T-cell (primary cell): Measurements from ENCODE around the gene C2CD4B. TPM values are rescaled to one million over a fixed set of nuclear protein-coding genes. Genes with fewer than 3 reads are reported as not detected.

Experiments used
- ATAC-seq, 4 experiments: fragments of 200-7000 bp in 3 of 4; fragments of 150-1000 bp in 1 of 4; cut with Tn5 transposase; replicated peaks in 1 of 4; 1 replicate in 3 of 4; 2 replicates in 1 of 4; pipeline ENCODE4 v1.10.0; 2021; ENCODE audit warnings: moderate library complexity in 3 of 4, mild to moderate bottlenecking in 2 of 4, moderate number of reproducible peaks in 1 of 4
- CTCF ChIA-PET, 2 donors: fragments of 300-600 bp; sonication (Branson Sonifier 250); formaldehyde crosslinking; loops; one replicate each; lab custom pipeline; 2022; ENCODE audit warnings: antibody characterized with exemption in 2 of 2; lab: Charles Lee
- POLR2A ChIA-PET, 2 donors: fragments of 300-600 bp; sonication (Branson Sonifier 250); formaldehyde crosslinking; loops; one replicate each; lab custom pipeline; 2022; ENCODE audit warnings: antibody characterized with exemption in 2 of 2; lab: Charles Lee
- DNase-seq, 35 experiments: peaks; one replicate each; pipeline versions ENCODE4 v3.0.0 to v3.0.0-alpha.2; 2013 to 2023
- H3K27ac ChIP-seq: one replicate; pipeline ENCODE4 v1.5.1; 2013; ENCODE audit warnings: low read length
- H3K27me3 ChIP-seq, 2 experiments: replicated peaks in 1 of 2; 1 replicate in 1 of 2; 2 replicates in 1 of 2; pipeline versions ENCODE4 v1.6.1 to v1.7.0; 2013; ENCODE audit warnings: low read length in 1 of 2, mixed read lengths in 1 of 2; ENCODE audit not compliant: control insufficient read depth in 2 of 2, insufficient read depth in 2 of 2; ENCODE audit errors: extremely low read depth in 1 of 2
- H3K36me3 ChIP-seq, 2 donors: 1 replicate in 1 of 2; 2 replicates in 1 of 2; pipeline versions ENCODE4 v1.6.1 to v1.7.0; 2013; ENCODE audit warnings: low read length in 1 of 2; ENCODE audit not compliant: control insufficient read depth in 2 of 2, insufficient read depth in 1 of 2; ENCODE audit errors: extremely low read depth in 1 of 2
- H3K4me1 ChIP-seq, 2 experiments: 1 replicate in 1 of 2; 2 replicates in 1 of 2; pipeline versions ENCODE4 v1.6.1 to v1.7.0; 2013; ENCODE audit warnings: low read length in 2 of 2, mixed read lengths in 1 of 2; ENCODE audit not compliant: insufficient read depth in 2 of 2, control insufficient read depth in 1 of 2; ENCODE audit errors: extremely low read depth in 1 of 2
- H3K4me3 ChIP-seq, 2 donors: 1 replicate in 1 of 2; 2 replicates in 1 of 2; pipeline versions ENCODE4 v1.5.1 to v1.7.0; 2013; ENCODE audit warnings: mild to moderate bottlenecking in 2 of 2, low read length in 1 of 2, moderate library complexity in 1 of 2; ENCODE audit not compliant: control insufficient read depth in 1 of 2; ENCODE audit errors: extremely low read depth in 1 of 2
- H3K9me3 ChIP-seq: 2 replicates; pipeline ENCODE4 v1.7.0; 2013
- H3K27ac Mint-ChIP-seq, 2 donors: one replicate each; pipeline ENCODE4 v1.8.0; 2020 to 2021; ENCODE audit warnings: mild to moderate bottlenecking in 2 of 2, mixed read lengths in 2 of 2
- H3K27me3 Mint-ChIP-seq, 2 donors: one replicate each; pipeline ENCODE4 v1.8.0; 2021 to 2022; ENCODE audit warnings: mixed read lengths in 2 of 2
- H3K36me3 Mint-ChIP-seq: one replicate; pipeline ENCODE4 v1.8.0; 2021; ENCODE audit warnings: mixed read lengths
- H3K4me1 Mint-ChIP-seq, 3 donors: one replicate each; pipeline ENCODE4 v1.8.0; 2020 to 2022; ENCODE audit warnings: mixed read lengths in 3 of 3, mild to moderate bottlenecking in 1 of 3
- H3K4me3 Mint-ChIP-seq, 3 donors: one replicate each; pipeline ENCODE4 v1.8.0; 2020 to 2022; ENCODE audit warnings: mild to moderate bottlenecking in 3 of 3, mixed read lengths in 3 of 3, moderate library complexity in 3 of 3
- H3K9me3 Mint-ChIP-seq, 3 donors: one replicate each; pipeline ENCODE4 v1.8.0; 2020 to 2022; ENCODE audit warnings: mixed read lengths in 3 of 3
- WGBS: methylation state at CpG from one replicate; pipeline ENCODE4 v1.1.5; 2013; ENCODE audit warnings: missing lambda C conversion rate; ENCODE audit not compliant: insufficient coverage; 5-methylcytosine and 5-hydroxymethylcytosine counted together
- total RNA-seq, 35 experiments: library from RNA in 6 of 35; stranded (reverse) in 6 of 35; fragments of 120-200 nt in 1 of 35; gene quantifications; one replicate each; pipeline versions ENCODE4 v1.2.1 to v1.2.4 and lab custom pipeline; 2013 to 2026

The C2CD4B gene
- total RNA-seq, 5 donors from 2014 or later (not counting 1 experiment from before 2014, with no cell fraction given) = not detected

GRCh38 chr15:62147149-62147548 lies 17.9 kb downstream of the C2CD4B start:
- no peaks in the 10 kb centered on the region for H3K36me3 Mint-ChIP-seq
- H3K27me3 ChIP-seq = peaks cover 0 to 8% of the 10 kb centered on the region in 2 experiments
- no peak overlapping the region for H3K4me3 Mint-ChIP-seq
- H3K4me1 ChIP-seq = no peaks in the 10 kb centered on the region
- H3K4me3 ChIP-seq = no peak overlapping the region
- WGBS = 100% methylated on average over 1 of the region's 3 CpGs
- no peaks in the 10 kb centered on the region for H3K36me3 ChIP-seq
- no peaks in the 10 kb centered on the region for H3K9me3 Mint-ChIP-seq
- ATAC-seq (no peak), DNase-seq (no peak)
- H3K27ac Mint-ChIP-seq = no peak overlapping the region
- H3K27ac ChIP-seq = no peak overlapping the region
- ChIA-PET POLR2A (no interaction called here), CTCF (no interaction called here)
- H3K9me3 ChIP-seq = no peaks in the 10 kb centered on the region
- H3K27me3 Mint-ChIP-seq = peaks cover 0 to 6% of the 10 kb centered on the region in 2 donors
- peaks cover 6 to 11% (median 9%) of the 10 kb centered on the region in 3 donors for H3K4me1 Mint-ChIP-seq

DNA sequence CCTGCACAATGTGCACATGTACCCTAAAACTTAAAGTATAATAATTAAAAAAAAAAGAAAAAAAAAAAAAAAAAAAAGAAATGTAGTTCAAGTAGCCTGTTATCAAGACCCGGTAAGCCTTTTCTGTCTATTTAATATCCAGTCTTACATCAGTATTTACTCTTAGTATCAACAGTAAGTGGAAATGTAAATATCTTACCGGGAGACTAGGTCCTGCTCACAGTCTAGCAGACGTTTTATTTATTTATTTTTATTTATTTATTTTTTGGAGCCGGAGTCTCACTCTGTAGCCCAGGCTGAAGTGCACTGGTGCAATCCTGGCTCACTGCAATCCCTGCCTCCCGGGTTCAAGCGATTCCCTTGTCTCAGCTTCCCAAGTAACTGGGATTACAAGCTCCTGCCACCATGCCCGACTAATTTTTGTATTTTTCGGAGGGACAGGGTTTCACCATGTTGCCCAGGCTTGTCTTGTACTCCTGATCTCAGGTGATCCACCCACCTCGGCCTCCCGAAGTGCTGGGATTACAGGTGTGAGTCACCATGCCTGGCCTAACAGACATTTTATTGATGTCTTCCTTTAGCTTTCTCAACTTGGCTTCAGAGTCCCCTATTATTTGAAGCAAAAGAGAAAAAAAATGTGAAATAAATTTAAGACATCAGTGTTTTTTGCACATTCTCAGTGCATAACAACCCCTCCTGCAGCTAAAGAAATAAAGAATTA lies 19.9 kb downstream of the C2CD4B start:
- Mint-ChIP-seq H3K9me3 (no peaks in the 10 kb centered on the region), H3K4me3 (no peak overlapping the region), H3K36me3 (no peaks in the 10 kb centered on the region), H3K4me1 (peaks cover 2 to 5% (median 3%) of the 10 kb centered on the region in 3 donors), H3K27ac (no peak overlapping the region), H3K27me3 (peaks cover 0 to 5% of the 10 kb centered on the region in 2 donors)
- no peak overlapping the region for H3K27ac ChIP-seq
- no peaks in the 10 kb centered on the region for H3K9me3 ChIP-seq
- ChIA-PET POLR2A (no interaction called here), CTCF (interaction anchor here in 1 of 2 donors (0.7 kb wide), 1 partner anchor 43 kb away, joined by 7 read pairs; no protein-coding TSS in a partner anchor)
- peaks cover 0 to 2% of the 10 kb centered on the region in 2 experiments for H3K4me1 ChIP-seq
- no peak overlapping the region for H3K4me3 ChIP-seq
- DNase-seq (no peak), ATAC-seq (no peak)
- peaks cover 0 to 8% of the 10 kb centered on the region in 2 experiments for H3K27me3 ChIP-seq
- WGBS = 82% methylated on average over 5 of the region's 10 CpGs
- no peaks in the 10 kb centered on the region for H3K36me3 ChIP-seq

DNA sequence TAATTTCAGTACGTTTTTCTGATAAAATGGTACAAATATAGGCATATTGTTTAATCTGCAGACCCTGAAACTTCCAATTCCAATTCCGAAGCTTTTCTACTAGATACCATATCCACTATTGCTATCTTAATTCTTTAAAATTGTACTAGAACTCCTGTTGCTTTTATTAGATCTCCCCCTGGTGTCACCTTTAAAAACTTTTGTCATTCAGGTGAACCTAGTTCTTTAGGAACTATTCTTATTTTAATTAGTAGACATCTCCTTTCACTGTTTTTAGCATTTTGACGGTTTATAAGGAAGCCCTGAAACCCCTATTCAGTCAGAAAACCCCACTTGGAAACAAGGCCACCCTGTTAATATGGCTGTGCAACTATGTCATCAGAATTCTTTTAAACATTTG lies 22.3 kb downstream of the C2CD4B start:
- ChIA-PET CTCF (interaction anchor here in 1 of 2 donors (0.8 to 1.9 kb wide), 4 partner anchors 18 to 111 kb away, joined by 3 to 6 read pairs (median 4); partner anchors contain the start of gene VPS13C), POLR2A (no interaction called here)
- H3K9me3 Mint-ChIP-seq = no peaks in the 10 kb centered on the region
- H3K36me3 Mint-ChIP-seq = no peaks in the 10 kb centered on the region
- Histone ChIP-seq H3K27ac (no peak overlapping the region), H3K9me3 (no peaks in the 10 kb centered on the region), H3K4me1 (peaks cover 0 to 2% of the 10 kb centered on the region in 2 experiments), H3K27me3 (peaks cover 0 to 5% of the 10 kb centered on the region in 2 experiments), H3K36me3 (no peaks in the 10 kb centered on the region), H3K4me3 (no peak overlapping the region)
- WGBS = no CpG with 5 or more reads among the region's 3 CpGs
- no peak overlapping the region for H3K4me3 Mint-ChIP-seq
- no peak overlapping the region for H3K27ac Mint-ChIP-seq
- H3K4me1 Mint-ChIP-seq = peaks cover 0 to 5% (median 2%) of the 10 kb centered on the region in 3 donors
- DNase-seq = peak in 1 of 35 experiments; percentile 15
- ATAC-seq = no peak
- H3K27me3 Mint-ChIP-seq = peaks cover 3 to 7% of the 10 kb centered on the region in 2 donors

GRCh38 chr15:62141643-62142588 lies 23.2 kb downstream of the C2CD4B start:
- Mint-ChIP-seq H3K27me3 (peaks cover 3 to 7% of the 10 kb centered on the region in 2 donors), H3K4me1 (peaks cover 0 to 5% (median 2%) of the 10 kb centered on the region in 3 donors), H3K36me3 (no peaks in the 10 kb centered on the region), H3K9me3 (no peaks in the 10 kb centered on the region), H3K4me3 (no peak overlapping the region), H3K27ac (peak overlapping the region in 1 of 2 donors; percentile 4)
- ChIA-PET CTCF (interaction anchor here (0.5 to 1.9 kb wide), 7 partner anchors 17 to 138 kb away, joined by 3 to 6 read pairs (median 3); partner anchors contain the start of gene VPS13C (in 1 of the 2)), POLR2A (interaction anchor here (0.6 kb wide), 2 partner anchors 16 to 108 kb away, joined by 3 to 10 read pairs; no protein-coding TSS in a partner anchor)
- WGBS = no CpG with 5 or more reads among the region's 5 CpGs
- Histone ChIP-seq H3K9me3 (no peaks in the 10 kb centered on the region), H3K4me1 (peaks cover 0 to 2% of the 10 kb centered on the region in 2 experiments), H3K27ac (no peak overlapping the region), H3K27me3 (peaks cover 0 to 5% of the 10 kb centered on the region in 2 experiments), H3K36me3 (no peaks in the 10 kb centered on the region), H3K4me3 (no peak overlapping the region)
- DNase-seq (no peak), ATAC-seq (no peak)

GRCh38 chr15:62141200-62141599 lies 23.9 kb downstream of the C2CD4B start:
- ATAC-seq = no peak
- Histone ChIP-seq H3K27me3 (peaks cover 0 to 2% of the 10 kb centered on the region in 2 experiments), H3K4me3 (no peak overlapping the region), H3K9me3 (no peaks in the 10 kb centered on the region), H3K36me3 (no peaks in the 10 kb centered on the region), H3K4me1 (peaks cover 0 to 2% of the 10 kb centered on the region in 2 experiments), H3K27ac (no peak overlapping the region)
- ChIA-PET CTCF (interaction anchor here in 1 of 2 donors (0.6 to 1.0 kb wide), 2 partner anchors 19 to 139 kb away, joined by 3 read pairs; no protein-coding TSS in a partner anchor), POLR2A (no interaction called here)
- Mint-ChIP-seq H3K27me3 (peaks cover 3 to 7% of the 10 kb centered on the region in 2 donors), H3K4me3 (no peak overlapping the region), H3K36me3 (no peaks in the 10 kb centered on the region), H3K4me1 (peaks cover 0 to 5% (median 2%) of the 10 kb centered on the region in 3 donors), H3K27ac (peak overlapping the region in 1 of 2 donors; percentile 4), H3K9me3 (no peaks in the 10 kb centered on the region)
- no CpG with 5 or more reads among the region's 1 CpG for WGBS
- DNase-seq = no peak

DNA sequence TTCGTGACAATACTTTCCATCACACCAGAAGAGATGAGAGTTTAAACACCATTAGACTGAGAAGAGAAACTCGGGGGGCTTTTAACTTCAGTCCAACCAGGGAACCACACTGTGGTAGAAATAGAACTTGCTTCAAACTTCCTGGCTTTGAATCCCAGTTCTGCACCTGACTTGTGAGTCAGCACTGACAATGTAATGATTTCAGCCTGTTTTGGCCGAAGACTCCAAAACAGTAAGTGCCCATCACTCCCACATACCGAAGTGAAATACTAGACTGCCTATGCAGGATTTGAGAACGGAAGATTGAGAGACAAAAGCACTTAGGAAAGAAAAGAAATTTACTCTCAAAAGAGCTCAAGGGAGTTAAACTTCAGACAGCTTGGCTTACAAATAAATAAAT lies 27.0 kb downstream of the C2CD4B start:
- H3K27ac Mint-ChIP-seq = no peak overlapping the region
- H3K27me3 Mint-ChIP-seq = peaks cover 3 to 11% of the 10 kb centered on the region in 2 donors
- ChIA-PET POLR2A (no interaction called here), CTCF (no interaction called here)
- DNase-seq (no peak), ATAC-seq (no peak)
- no peaks in the 10 kb centered on the region for H3K27me3 ChIP-seq
- no peak overlapping the region for H3K4me3 Mint-ChIP-seq
- peaks cover 0 to 5% (median 2%) of the 10 kb centered on the region in 3 donors for H3K4me1 Mint-ChIP-seq
- no CpG with 5 or more reads among the region's 5 CpGs for WGBS
- H3K27ac ChIP-seq = no peak overlapping the region
- H3K36me3 Mint-ChIP-seq = no peaks in the 10 kb centered on the region
- peaks cover 0 to 2% of the 10 kb centered on the region in 2 experiments for H3K4me1 ChIP-seq
- no peak overlapping the region for H3K4me3 ChIP-seq
- H3K9me3 Mint-ChIP-seq = peaks cover 0 to 4% (median 0%) of the 10 kb centered on the region in 3 donors
- no peaks in the 10 kb centered on the region for H3K36me3 ChIP-seq
- H3K9me3 ChIP-seq = no peaks in the 10 kb centered on the region
